Measurements from ENCODE around the gene LMAN1L. TPM values are rescaled to one million over a fixed set of nuclear protein-coding genes. Genes with fewer than 3 reads are reported as not detected.

Gene LMAN1L
- total RNA-seq, 4 donors from 2014 or later: not detected

DNA sequence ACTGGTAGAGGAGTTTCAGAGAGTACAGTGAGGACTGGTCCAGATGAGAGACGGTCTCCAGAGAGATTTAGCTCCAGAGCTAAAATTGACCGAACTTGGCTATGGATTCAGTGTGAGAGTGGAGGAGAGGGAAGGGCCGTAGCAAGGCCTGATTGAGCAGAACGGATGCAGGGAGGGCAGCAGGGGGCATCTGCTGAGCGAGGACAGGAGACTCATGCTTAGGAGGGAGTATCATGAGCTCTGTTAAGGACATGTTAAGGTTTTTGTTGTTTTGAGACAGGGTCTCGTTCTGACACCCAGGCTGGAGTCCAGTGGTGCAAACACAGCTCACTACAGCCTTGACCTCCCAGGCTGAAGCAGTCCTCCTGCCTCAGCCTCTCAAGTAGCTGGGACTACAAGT is 7.7 kb upstream of the LMAN1L start:
- Histone ChIP-seq H3K36me3 (peaks cover 0 to 13% of the 10 kb centered on the region in 2 donors), H3K4me1 (peaks cover under 1 to 11% of the 10 kb centered on the region in 2 donors), H3K9me3 (no peaks in the 10 kb centered on the region), H3K27me3 (no peaks in the 10 kb centered on the region), H3K4me3 (no peak overlapping the region), H3K27ac (no peak overlapping the region)
- ATAC-seq: no peak
- DNase-seq: no peak
- in situ Hi-C loops (cut with MboI; ENCODE audit: low sequenced_read_pairs in 4 of 4) (no loop called here), intact Hi-C loops (cut with DNase I; ENCODE audit: low total_unique reads) (no loop called here)
- TF ChIP-seq POLR2A (IDR thresholded peaks at IDR 0.05): no peak
- TF ChIP-seq, protein P1, sequence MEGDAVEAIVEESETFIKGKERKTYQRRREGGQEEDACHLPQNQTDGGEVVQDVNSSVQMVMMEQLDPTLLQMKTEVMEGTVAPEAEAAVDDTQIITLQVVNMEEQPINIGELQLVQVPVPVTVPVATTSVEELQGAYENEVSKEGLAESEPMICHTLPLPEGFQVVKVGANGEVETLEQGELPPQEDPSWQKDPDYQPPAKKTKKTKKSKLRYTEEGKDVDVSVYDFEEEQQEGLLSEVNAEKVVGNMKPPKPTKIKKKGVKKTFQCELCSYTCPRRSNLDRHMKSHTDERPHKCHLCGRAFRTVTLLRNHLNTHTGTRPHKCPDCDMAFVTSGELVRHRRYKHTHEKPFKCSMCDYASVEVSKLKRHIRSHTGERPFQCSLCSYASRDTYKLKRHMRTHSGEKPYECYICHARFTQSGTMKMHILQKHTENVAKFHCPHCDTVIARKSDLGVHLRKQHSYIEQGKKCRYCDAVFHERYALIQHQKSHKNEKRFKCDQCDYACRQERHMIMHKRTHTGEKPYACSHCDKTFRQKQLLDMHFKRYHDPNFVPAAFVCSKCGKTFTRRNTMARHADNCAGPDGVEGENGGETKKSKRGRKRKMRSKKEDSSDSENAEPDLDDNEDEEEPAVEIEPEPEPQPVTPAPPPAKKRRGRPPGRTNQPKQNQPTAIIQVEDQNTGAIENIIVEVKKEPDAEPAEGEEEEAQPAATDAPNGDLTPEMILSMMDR (IDR thresholded peaks at IDR 0.05 in 4 of 5, conservative IDR thresholded peaks at IDR 0.05 in 1 of 5): no peak

DNA sequence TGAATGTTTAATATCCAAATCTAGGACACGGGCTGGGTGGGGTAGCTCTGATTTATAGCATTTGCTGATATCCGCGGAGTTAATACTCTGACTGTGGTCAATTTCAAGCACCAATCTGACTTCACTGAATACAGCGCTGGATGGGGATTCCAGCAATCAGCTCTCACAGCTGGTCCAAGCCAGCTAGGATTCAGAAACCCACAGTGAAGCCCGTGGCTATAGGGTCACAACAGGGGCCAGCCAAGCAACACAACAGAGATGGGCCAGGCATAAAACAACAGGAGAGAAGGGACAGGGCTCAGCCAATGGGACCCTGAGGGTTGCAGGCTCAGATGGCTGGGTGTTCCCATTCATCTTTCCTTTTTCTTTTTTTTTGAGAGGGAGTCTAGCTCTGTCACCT is 5.4 kb upstream of the LMAN1L start:
- no peaks in the 10 kb centered on the region for H3K9me3 ChIP-seq
- intact Hi-C loops (cut with DNase I; ENCODE audit: low total_unique reads): no loop called here
- ATAC-seq (no peak), DNase-seq (no peak)
- TF ChIP-seq POLR2A (IDR thresholded peaks at IDR 0.05): no peak
- TF ChIP-seq, protein P1 (IDR thresholded peaks at IDR 0.05 in 4 of 5, conservative IDR thresholded peaks at IDR 0.05 in 1 of 5): no peak
- in situ Hi-C loops (cut with MboI; ENCODE audit: low sequenced_read_pairs in 4 of 4): no loop called here
- peaks cover 0 to 6% of the 10 kb centered on the region in 2 donors for H3K36me3 ChIP-seq
- no peak overlapping the region for H3K27ac ChIP-seq
- H3K4me3 ChIP-seq: no peak overlapping the region
- no peaks in the 10 kb centered on the region for H3K27me3 ChIP-seq
- H3K4me1 ChIP-seq: peaks cover 0 to 9% of the 10 kb centered on the region in 2 donors

DNA sequence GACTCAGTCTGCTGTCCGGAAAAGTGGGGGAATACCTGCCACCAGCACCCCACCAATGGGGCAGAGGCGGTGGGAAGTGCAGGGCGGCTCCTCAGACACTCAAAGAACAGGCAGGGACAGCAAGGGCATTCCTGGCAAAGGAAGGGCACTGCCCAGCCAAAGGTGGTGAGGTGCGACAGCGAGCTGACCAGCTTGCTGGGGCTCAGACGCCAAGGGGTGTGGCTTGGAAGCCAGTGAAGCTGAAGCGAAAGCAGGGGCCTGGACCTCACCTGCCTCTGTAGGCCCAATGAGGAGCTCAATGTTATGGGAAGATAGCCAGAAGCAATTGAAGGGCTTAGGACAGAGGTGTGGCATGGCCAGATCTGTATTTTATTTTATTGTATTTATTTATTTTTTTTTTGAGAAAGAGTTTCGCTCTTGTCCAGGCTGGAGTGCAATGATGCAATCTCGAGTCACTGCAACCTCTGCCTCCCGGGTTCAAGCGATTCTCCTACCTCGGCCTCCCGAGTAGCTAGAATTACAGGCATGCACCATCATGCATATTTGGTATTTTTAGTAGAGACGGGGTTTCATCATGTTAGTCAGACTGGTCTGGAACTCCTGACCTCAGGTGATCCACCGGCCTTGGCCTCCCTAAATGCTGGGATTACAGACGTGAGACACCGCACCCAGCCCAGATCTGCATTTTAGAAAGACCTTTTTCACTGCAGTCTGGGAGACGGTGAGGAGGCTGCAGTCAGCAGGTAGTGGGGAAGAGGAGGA is 4.4 kb upstream of the LMAN1L start:
- in situ Hi-C loops (cut with MboI; ENCODE audit: low sequenced_read_pairs in 4 of 4): no loop called here
- intact Hi-C loops (cut with DNase I; ENCODE audit: low total_unique reads): no loop called here
- H3K4me1 ChIP-seq: peaks cover 0 to 9% of the 10 kb centered on the region in 2 donors
- no peaks in the 10 kb centered on the region for H3K27me3 ChIP-seq
- H3K9me3 ChIP-seq: no peaks in the 10 kb centered on the region
- H3K27ac ChIP-seq: no peak overlapping the region
- TF ChIP-seq POLR2A (IDR thresholded peaks at IDR 0.05): no peak
- TF ChIP-seq, protein P1 (IDR thresholded peaks at IDR 0.05 in 4 of 5, conservative IDR thresholded peaks at IDR 0.05 in 1 of 5): no peak
- ATAC-seq (peak; percentile 45 to 47), DNase-seq (peak in 1 of 2 donors; percentile 33)
- no peaks in the 10 kb centered on the region for H3K36me3 ChIP-seq
- H3K4me3 ChIP-seq: no peak overlapping the region

DNA sequence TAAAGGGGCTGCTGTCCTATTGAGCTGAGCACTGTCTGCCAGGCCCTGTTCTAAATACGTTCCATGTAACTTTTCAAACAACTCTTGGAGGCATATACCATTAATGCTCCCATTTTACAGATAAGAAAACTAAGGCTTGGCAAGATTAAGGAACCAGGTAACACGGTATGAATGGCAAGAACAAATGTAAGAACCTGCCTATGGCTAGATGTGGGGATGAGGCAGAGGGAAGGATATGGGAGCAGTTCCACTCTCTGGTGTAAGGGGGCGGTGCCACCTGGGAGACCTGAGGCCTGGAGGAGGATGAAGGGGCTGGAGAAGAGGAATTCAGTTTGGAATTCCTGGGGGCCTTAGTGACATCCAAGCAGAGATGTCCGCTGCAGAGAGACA is 3.8 kb upstream of the LMAN1L start:
- intact Hi-C loops (cut with DNase I; ENCODE audit: low total_unique reads): no loop called here
- ATAC-seq: no peak
- in situ Hi-C loops (cut with MboI; ENCODE audit: low sequenced_read_pairs in 4 of 4): no loop called here

More for the DNA sequence above, 3.8 kb upstream of the LMAN1L start:
- H3K4me3 ChIP-seq: no peak overlapping the region
- H3K4me1 ChIP-seq: peaks cover 0 to 9% of the 10 kb centered on the region in 2 donors
- no peak overlapping the region for H3K27ac ChIP-seq
- TF ChIP-seq POLR2A (IDR thresholded peaks at IDR 0.05): no peak
- TF ChIP-seq, protein P1 (IDR thresholded peaks at IDR 0.05 in 4 of 5, conservative IDR thresholded peaks at IDR 0.05 in 1 of 5): no peak
- no peak for DNase-seq
- no peaks in the 10 kb centered on the region for H3K9me3 ChIP-seq
- no peaks in the 10 kb centered on the region for H3K27me3 ChIP-seq
- H3K36me3 ChIP-seq: no peaks in the 10 kb centered on the region
